Measurements from ENCODE around the gene PDCD2L.

DNA sequence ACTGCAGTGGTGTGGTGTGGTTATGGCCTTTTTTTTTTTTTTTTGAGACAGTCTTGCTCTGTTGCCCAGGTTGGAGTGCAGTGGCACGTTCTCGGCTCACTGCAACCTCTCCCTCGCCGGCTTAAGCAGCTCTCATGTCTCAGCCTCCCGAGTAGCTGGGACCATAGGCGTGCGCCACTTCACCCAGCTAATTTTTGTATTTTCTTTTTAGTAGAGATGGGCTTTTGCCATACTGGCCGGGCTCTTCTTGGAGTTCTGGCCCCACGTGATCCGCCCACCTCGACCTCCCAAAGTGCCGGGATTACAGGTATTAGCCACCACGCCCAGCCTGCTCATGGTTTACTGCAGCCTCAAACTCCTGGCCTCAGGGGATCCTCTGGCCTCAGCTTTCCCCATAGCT is 7.0 kb downstream of the PDCD2L start:
- no peak for TF ChIP-seq ZNF79 (CRISPR knock-in tag; IDR thresholded peaks at IDR 0.05; ENCODE audit: low read depth)
- TF ChIP-seq KLF16 (IDR thresholded peaks at IDR 0.05) = no peak
- TF ChIP-seq, protein P1, sequence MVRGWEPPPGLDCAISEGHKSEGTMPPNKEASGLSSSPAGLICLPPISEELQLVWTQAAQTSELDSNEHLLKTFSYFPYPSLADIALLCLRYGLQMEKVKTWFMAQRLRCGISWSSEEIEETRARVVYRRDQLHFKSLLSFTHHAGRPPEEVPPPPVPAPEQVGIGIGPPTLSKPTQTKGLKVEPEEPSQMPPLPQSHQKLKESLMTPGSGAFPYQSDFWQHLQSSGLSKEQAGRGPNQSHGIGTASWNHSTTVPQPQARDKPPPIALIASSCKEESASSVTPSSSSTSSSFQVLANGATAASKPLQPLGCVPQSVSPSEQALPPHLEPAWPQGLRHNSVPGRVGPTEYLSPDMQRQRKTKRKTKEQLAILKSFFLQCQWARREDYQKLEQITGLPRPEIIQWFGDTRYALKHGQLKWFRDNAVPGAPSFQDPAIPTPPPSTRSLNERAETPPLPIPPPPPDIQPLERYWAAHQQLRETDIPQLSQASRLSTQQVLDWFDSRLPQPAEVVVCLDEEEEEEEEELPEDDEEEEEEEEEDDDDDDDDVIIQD (CRISPR knock-in tag; IDR thresholded peaks at IDR 0.05) = no peak
- no peak for TF ChIP-seq TSHZ1 (CRISPR knock-in tag; IDR thresholded peaks at IDR 0.05)
- no peak for TF ChIP-seq POLR3A (IDR thresholded peaks at IDR 0.05; ENCODE audit: borderline replicate concordance, extremely low read depth, insufficient read depth, insufficient read length)
- no peak for TF ChIP-seq POLR2A (conservative IDR thresholded peaks at IDR 0.05)
- TF ChIP-seq UBTF (IDR thresholded peaks at IDR 0.05; ENCODE audit: borderline replicate concordance in 1 of 2, low read depth in 2 of 2, low read length in 2 of 2) = no peak

Measured in K562 (cell line).